Activated CD8-positive, alpha-beta T cell treated with anti-CD3 and anti-CD28 coated beads, Interleukin-2, amount 10 ng/mL, durations not matched to agents 7 days and 5 days (primary cell): ENCODE data around the gene CDK5RAP3. TPM values are rescaled to one million over a fixed set of nuclear protein-coding genes. Genes with fewer than 3 reads are reported as not detected.

ENCODE experiments used
- ATAC-seq: fragments of 150-1000 bp; cut with Tn5 transposase; one replicate; pipeline ENCODE4 v1.10.0; 2021; ENCODE audit warnings: moderate library complexity
- CTCF ChIA-PET: fragments of 350-600 bp; sonication (Branson Sonifier 250); formaldehyde crosslinking; loops from one replicate; lab custom pipeline; 2021; ENCODE audit warnings: antibody characterized with exemption; lab: Charles Lee
- POLR2A ChIA-PET: fragments of 350-600 bp; sonication (Branson Sonifier 250); formaldehyde crosslinking; loops from one replicate; lab custom pipeline; 2021; ENCODE audit warnings: antibody characterized with exemption; lab: Charles Lee
- DNase-seq: peaks from one replicate; pipeline ENCODE4 v3.0.0-alpha.2; 2020
- H3K27ac Mint-ChIP-seq: one replicate; pipeline ENCODE4 v1.8.0; 2021; ENCODE audit warnings: mild to moderate bottlenecking, mixed read lengths
- H3K27me3 Mint-ChIP-seq: one replicate; pipeline ENCODE4 v1.8.0; 2021; ENCODE audit warnings: low read depth, mixed read lengths
- H3K36me3 Mint-ChIP-seq: one replicate; pipeline ENCODE4 v1.8.0; 2021; ENCODE audit warnings: low read depth, mixed read lengths
- H3K4me1 Mint-ChIP-seq: one replicate; pipeline ENCODE4 v1.8.0; 2021; ENCODE audit warnings: low read depth, mixed read lengths
- H3K4me3 Mint-ChIP-seq: one replicate; pipeline ENCODE4 v1.8.0; 2021; ENCODE audit warnings: mild to moderate bottlenecking, mixed read lengths
- H3K9me3 Mint-ChIP-seq: one replicate; pipeline ENCODE4 v1.8.0; 2022; ENCODE audit warnings: mixed read lengths; ENCODE audit not compliant: insufficient read depth
- total RNA-seq, 2 experiments: library from RNA; stranded (reverse); gene quantifications; one replicate each; pipeline ENCODE4 v1.2.3, GENCODE V29; 2021

CDK5RAP3 gene
- total RNA-seq, 2 experiments from 2014 or later: 186 to 196 TPM

DNA sequence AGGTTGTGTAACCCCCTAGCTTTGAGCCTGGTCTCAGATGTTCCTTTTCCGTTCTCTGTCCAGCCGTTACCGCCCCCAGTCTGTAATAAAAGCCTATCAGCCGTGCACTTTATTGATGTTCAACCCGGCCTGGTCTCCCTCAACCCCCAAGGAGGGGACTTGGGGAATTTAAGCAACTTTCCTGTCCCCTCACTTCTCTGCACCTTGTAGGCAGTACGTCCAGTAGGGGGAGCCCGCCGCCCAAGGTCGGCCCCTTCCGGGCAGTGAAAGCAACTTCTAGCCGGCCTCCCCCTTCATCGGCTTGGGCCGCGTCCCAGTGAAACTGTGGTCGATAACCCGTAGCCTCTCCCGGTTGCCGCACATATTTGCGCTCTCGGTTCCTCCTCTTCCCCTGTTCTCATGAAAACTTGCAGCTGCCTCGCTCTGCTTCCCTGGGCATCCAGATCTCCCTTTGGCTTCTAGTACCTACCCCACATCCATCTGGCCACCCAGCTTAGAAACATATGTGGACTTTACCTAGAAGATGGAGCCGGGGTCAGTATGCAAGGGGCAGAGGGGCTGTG lies 21.6 kb upstream of the CDK5RAP3 start:
- ChIA-PET CTCF (interaction anchor here (0.6 to 12.9 kb wide), 35 partner anchors 8 to 310 kb away, joined by 3 to 328 read pairs (median 4); partner anchors contain the start of genes CDK5RAP3, LRRC46, MRPL10 and PNPO), POLR2A (interaction anchor here (0.9 to 3.8 kb wide), 2 partner anchors 21 to 54 kb away, joined by 3 to 21 read pairs; partner anchors contain the start of genes CDK5RAP3 and SP2)
- ATAC-seq: peak; percentile 82
- Mint-ChIP-seq H3K27ac (peak overlapping the region; percentile 77), H3K9me3 (no peaks in the 10 kb centered on the region), H3K36me3 (peaks cover 50% of the 10 kb centered on the region), H3K4me3 (peak overlapping the region; percentile 54), H3K27me3 (no peaks in the 10 kb centered on the region), H3K4me1 (peaks cover 49% of the 10 kb centered on the region)
- DNase-seq: peak; percentile 87

DNA sequence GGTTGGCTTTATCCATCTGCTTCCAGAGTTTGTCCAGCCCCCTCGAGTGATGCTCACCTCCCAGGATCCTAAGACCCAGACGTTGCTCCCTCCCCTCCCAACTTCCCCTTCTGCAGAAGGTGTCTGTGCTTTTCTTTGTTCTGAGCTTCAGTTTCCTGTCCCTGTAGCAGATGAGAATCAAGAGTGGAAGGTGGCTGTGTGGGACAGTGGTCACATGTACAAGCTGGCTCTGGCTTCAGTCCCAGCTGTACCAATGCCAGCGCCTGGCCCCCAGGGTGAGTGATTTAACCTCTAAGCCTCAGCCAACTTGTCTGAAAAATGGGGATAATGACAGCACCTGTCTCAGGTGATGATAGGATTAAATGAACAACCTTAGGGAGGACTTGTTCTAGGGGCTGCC lies 21.0 kb upstream of the CDK5RAP3 start:
- CTCF ChIA-PET: interaction anchor here (0.6 to 12.9 kb wide), 30 partner anchors 9 to 643 kb away, joined by 3 to 328 read pairs (median 4); partner anchors contain the start of genes CDK5RAP3, HOXB5, LRRC46 and MRPL10

DNA sequence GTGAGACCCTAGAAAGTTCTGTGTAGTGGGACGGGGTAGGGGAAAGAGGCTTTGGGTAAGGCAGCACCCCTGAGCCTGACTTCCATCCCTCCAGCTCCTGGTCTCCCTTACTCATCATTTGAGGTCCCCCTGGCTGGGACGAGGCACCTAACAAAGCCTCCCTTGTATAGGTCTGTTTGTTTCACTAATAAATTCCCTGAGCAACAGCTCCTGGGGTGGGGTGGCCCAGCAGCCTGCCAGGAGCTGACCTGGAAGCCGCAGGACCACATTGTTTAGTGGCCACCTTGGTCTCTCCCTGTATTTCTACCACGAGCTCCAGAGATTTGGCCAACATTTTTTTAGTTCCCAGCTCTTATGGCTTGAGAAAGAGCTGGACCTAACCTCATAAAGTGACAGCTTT lies 20.5 kb upstream of the CDK5RAP3 start:
- CTCF ChIA-PET: interaction anchor here (0.7 to 12.9 kb wide), 23 partner anchors 9 to 643 kb away, joined by 3 to 328 read pairs (median 5); partner anchors contain the start of genes CDK5RAP3, HOXB5, LRRC46 and MRPL10
- Mint-ChIP-seq H3K27me3 (no peaks in the 10 kb centered on the region), H3K36me3 (peaks cover 39% of the 10 kb centered on the region), H3K27ac (no peak overlapping the region), H3K4me1 (peaks cover 38% of the 10 kb centered on the region), H3K4me3 (no peak overlapping the region), H3K9me3 (no peaks in the 10 kb centered on the region)
- no peak for ATAC-seq
- POLR2A ChIA-PET: interaction anchor here (0.9 to 3.8 kb wide), 2 partner anchors 17 to 20 kb away, joined by 3 to 21 read pairs; partner anchors contain the start of gene CDK5RAP3
- DNase-seq: no peak

More for the DNA sequence above, 21.0 kb upstream of the CDK5RAP3 start:
- peaks cover 43% of the 10 kb centered on the region for H3K4me1 Mint-ChIP-seq
- no peak overlapping the region for H3K4me3 Mint-ChIP-seq
- POLR2A ChIA-PET: interaction anchor here (0.6 to 3.8 kb wide), 3 partner anchors 9 to 20 kb away, joined by 3 to 21 read pairs (median 4); partner anchors contain the start of genes CDK5RAP3 and PNPO
- H3K36me3 Mint-ChIP-seq: peaks cover 44% of the 10 kb centered on the region
- no peaks in the 10 kb centered on the region for H3K9me3 Mint-ChIP-seq
- DNase-seq: no peak
- no peak for ATAC-seq
- H3K27ac Mint-ChIP-seq: peak overlapping the region; percentile 77
- no peaks in the 10 kb centered on the region for H3K27me3 Mint-ChIP-seq

DNA sequence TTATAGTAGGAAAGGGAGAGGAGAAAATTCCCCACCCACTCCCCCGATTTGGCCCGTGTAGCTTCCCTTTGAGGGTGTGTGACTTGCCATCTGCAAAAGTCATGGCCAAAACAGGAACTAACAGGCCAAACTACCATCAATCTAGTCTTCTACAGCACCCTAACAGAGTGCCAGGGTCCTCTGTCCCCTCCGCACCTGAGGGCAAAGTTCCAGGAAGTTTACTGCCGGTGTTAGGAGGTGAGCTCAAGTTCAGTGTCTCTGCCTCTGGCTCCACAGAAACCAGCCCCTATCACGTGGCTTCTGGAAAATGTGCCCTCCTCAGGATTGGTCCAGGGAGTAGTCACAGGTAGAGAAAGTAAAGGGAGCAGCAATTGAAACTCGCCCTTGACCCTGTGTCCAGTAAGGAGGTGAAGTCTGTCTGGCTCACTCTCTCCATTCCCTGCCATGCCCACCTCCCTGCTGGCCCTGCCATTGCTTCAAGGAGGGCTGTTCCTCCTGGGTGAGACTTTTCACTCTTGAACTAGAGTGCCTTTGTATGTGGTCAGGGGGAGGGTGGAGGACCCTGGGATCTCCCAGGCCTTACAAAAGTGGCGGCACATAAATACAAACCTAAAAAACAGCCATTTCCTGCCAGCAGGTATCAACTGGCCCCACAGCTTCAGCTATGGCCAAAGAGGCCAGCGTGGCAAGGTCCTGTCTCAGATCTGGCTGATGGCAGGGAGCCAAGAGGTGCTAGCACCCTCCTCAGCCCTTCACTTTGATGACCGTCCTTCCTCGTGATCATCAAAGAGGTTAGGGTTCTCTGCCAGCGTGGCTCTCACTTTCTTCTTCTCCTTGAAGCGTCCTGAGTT lies 18.5 kb upstream of the CDK5RAP3 start:
- POLR2A ChIA-PET: interaction anchor here (3.8 kb wide), 1 partner anchor 18 kb away, joined by 21 read pairs; the partner anchor contains the start of gene CDK5RAP3
- ATAC-seq: no peak
- no peaks in the 10 kb centered on the region for H3K9me3 Mint-ChIP-seq
- no peak overlapping the region for H3K27ac Mint-ChIP-seq
- DNase-seq: no peak
- H3K4me3 Mint-ChIP-seq: no peak overlapping the region
- H3K4me1 Mint-ChIP-seq: peaks cover 19% of the 10 kb centered on the region
- no peaks in the 10 kb centered on the region for H3K27me3 Mint-ChIP-seq
- CTCF ChIA-PET: interaction anchor here (1.1 to 12.9 kb wide), 5 partner anchors 11 to 128 kb away, joined by 3 to 328 read pairs (median 34); partner anchors contain the start of genes CDK5RAP3 and PNPO
- peaks cover 20% of the 10 kb centered on the region for H3K36me3 Mint-ChIP-seq

DNA sequence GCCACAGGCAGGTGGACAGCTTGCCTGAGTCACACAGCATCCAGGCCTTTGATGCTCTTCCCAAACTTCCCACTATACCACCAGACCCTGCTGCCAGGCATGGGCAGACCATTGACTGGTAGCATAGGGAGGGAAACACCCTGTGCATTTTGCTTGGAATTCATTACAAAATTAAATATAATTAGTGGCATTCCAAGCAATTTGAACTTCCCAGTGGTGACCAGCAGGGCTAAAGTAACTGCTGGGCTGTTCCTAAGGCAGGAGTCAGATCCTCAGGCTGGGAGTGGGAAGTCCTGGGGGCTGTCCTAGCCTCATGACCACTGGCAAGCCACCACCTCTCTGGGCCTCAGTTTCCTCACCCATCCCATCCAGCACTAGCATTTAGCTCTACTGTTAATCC lies 17.0 kb upstream of the CDK5RAP3 start:
- peaks cover 11% of the 10 kb centered on the region for H3K36me3 Mint-ChIP-seq
- POLR2A ChIA-PET: interaction anchor here (0.6 to 1.1 kb wide), 2 partner anchors 12 to 37 kb away, joined by 3 to 5 read pairs; partner anchors contain the start of gene PNPO
- H3K9me3 Mint-ChIP-seq: no peaks in the 10 kb centered on the region
- H3K4me1 Mint-ChIP-seq: peaks cover 13% of the 10 kb centered on the region
- CTCF ChIA-PET: interaction anchor here (4.2 to 10.1 kb wide), 3 partner anchors 8 to 62 kb away, joined by 44 to 120 read pairs (median 52); partner anchors contain the start of gene CDK5RAP3
- H3K27ac Mint-ChIP-seq: no peak overlapping the region
- no peaks in the 10 kb centered on the region for H3K27me3 Mint-ChIP-seq
- no peak for ATAC-seq
- H3K4me3 Mint-ChIP-seq: no peak overlapping the region
- DNase-seq: no peak

DNA sequence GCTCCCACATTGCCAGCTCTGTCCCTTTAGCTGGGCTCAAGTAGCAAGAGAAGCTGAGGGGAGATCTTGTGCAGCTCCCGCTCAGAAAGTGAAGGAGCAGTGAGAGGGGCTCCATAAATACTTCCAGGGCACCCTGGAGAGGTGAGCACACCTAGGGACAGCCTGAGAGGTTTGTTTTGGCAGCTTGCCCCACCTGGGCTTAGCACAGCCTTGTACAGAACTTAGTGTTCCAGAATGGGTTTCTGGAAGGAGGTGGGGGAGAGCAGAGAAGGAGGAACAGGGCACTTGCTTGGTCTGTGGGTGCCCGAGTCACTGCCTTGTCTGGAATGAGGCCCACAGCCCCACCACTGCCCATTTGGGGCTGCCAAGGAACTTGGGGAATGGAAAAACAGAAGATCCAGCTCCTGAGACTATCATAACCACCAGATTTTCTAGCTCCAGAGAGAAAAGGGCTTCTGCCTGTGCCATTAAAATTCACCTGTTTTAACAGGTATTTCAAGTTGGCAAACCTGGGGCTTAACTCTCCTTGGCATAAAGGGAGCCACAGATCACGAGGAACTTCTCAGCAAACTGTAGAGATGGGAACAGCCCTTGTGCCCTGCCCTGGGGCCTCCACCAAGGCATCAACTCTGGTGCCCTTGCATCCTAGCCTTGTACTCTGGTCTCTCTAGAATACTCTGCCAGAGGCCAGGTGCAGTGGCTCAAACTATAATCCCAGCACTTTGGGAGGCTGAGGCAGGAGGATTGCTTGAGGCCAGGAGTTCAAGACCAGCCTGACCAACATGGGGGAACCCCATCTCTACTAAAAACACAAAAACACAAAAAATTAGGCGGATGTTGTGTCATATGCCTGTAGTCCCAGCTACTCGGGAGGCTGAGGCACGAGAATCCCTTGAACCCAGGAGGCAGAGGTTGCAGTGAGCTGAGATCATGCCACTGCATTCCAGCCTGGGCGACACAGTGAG lies 15.1 kb upstream of the CDK5RAP3 start:
- ATAC-seq: no peak
- DNase-seq: no peak
- no peak overlapping the region for H3K4me3 Mint-ChIP-seq
- H3K9me3 Mint-ChIP-seq: no peaks in the 10 kb centered on the region
- ChIA-PET POLR2A (interaction anchor here (0.6 to 1.1 kb wide), 3 partner anchors 8 to 55 kb away, joined by 3 to 6 read pairs (median 4); partner anchors contain the start of gene PNPO), CTCF (interaction anchor here (1.2 to 7.7 kb wide), 6 partner anchors 10 to 66 kb away, joined by 3 to 52 read pairs (median 4); partner anchors contain the start of gene CDK5RAP3)
- no peaks in the 10 kb centered on the region for H3K27me3 Mint-ChIP-seq
- H3K27ac Mint-ChIP-seq: no peak overlapping the region
- H3K36me3 Mint-ChIP-seq: peaks cover 2% of the 10 kb centered on the region
- H3K4me1 Mint-ChIP-seq: no peaks in the 10 kb centered on the region

DNA sequence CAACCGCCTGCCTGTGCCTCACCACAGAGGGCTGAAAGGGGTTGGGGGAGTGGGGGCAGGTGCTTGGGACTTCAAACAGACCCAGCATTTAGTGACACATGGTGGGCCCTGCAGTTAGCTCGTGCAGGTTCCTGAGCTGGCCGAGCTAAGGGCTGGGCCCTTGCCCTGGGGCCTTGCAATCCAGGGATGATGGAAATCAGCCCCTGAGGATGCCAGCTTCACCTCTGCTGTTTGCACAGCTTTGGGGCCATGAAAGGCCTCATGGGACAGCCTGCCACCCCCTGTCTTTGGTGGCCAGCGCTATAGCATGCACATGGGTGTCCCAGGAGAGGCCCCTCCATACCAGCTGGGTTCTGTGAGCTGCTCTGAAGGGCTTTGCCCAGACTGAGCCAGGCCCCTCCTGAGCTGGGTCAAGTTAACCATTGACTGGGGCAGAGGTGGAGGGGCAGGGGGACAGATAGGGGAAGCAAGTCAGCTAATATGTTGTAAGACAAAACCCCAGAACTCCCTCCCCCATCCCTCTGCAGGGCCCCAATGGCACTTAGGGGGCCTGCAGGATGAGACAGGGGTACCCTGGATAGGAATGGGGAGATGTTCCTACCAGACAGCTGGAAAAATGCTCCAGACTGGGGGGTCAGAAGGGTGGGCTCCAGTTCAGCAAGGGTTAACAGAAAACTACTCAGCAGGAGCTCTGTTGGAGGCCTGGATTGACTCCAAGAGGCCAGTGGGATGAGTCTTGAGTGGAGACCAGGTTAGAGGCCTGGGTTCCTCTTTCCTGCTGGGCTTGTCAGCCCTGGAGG lies 13.9 kb upstream of the CDK5RAP3 start:
- H3K9me3 Mint-ChIP-seq: no peaks in the 10 kb centered on the region
- no peak overlapping the region for H3K4me3 Mint-ChIP-seq
- ATAC-seq (no peak), DNase-seq (no peak)
- no peaks in the 10 kb centered on the region for H3K4me1 Mint-ChIP-seq
- H3K27me3 Mint-ChIP-seq: no peaks in the 10 kb centered on the region
- ChIA-PET POLR2A (interaction anchor here (0.7 to 1.6 kb wide), 4 partner anchors 14 to 61 kb away, joined by 3 to 6 read pairs (median 4); partner anchors contain the start of genes CDK5RAP3 and PNPO), CTCF (interaction anchor here (1.1 to 7.7 kb wide), 5 partner anchors 8 to 67 kb away, joined by 3 to 52 read pairs (median 5); partner anchors contain the start of gene CDK5RAP3)
- H3K36me3 Mint-ChIP-seq: peaks cover 2% of the 10 kb centered on the region
- H3K27ac Mint-ChIP-seq: no peak overlapping the region

DNA sequence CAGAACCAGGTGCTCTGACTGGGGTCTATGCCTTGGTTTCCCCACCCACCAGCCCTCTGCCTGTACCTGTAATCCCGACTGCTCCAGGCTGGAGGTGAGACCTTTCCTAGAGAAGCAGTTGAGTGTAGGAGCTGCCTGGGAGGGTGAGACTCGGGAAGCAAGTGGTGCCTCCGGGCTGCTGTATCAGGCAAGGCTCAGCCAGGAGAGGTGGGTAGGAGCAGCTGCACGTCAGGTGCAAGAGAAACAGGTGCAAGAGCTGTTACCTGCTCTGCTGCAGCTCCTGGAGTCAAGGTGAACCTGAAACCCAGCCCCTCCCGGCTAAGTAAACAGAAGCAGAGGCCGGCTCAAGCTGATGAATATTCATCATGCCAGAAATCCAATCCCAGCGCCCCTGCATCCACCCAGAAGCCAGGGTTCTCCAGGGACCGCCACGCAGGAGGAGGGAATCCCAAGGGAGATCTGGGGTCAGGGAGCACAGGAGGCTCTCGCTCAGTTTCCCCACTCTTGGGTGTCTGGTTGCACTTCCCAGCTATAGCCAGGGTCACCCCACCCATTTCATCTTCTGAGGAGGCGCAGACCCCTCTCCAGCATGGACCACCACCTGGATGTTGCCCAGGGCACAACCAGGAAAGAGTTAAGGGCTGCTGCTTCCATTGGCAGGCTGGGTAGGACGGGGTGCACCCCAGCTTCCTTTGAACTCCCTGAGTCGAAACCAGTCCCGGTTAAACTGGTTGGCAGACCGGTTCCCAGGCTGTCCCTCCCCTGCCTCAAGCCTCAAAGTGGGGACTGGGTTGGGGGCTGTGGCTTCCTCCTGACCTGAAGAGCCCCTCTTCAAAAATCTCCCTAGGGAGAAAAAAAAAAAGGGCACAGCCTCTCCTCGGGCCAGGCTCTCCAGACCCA lies 13.1 kb upstream of the CDK5RAP3 start, which contains the start of gene PRR15L:
Gene PRR15L (minus strand): TSS at position 293 of the 900 bp plus-strand sequence. CDS start 4,649 bp downstream, outside the sequence.
- no peak for DNase-seq
- no peak within 1 kb of the TSS for H3K4me3 Mint-ChIP-seq
- H3K27me3 Mint-ChIP-seq: no peaks in the 10 kb centered on the region
- H3K4me1 Mint-ChIP-seq: no peaks in the 10 kb centered on the region
- ChIA-PET POLR2A (interaction anchor here (1.2 to 1.6 kb wide), 2 partner anchors 13 to 62 kb away, joined by 3 to 4 read pairs; partner anchors contain the start of gene CDK5RAP3), CTCF (interaction anchor here (1.1 to 7.7 kb wide), 3 partner anchors 9 to 12 kb away, joined by 5 to 52 read pairs (median 44); partner anchors contain the start of gene CDK5RAP3)
- H3K9me3 Mint-ChIP-seq: no peaks in the 10 kb centered on the region
- ATAC-seq: no peak
- no peak within 1 kb of the TSS for H3K27ac Mint-ChIP-seq
- peaks cover 1% of the 10 kb centered on the region for H3K36me3 Mint-ChIP-seq
